MM.1S (cell line): ENCODE measurements around the gene C1orf198.

Experiments used
- DNase-seq: peaks from one replicate; pipeline ENCODE4 v3.0.0-alpha.2; 2015
- H2AFZ ChIP-seq: fragments of 300-600 bp; sonication (generic); 2 replicates; pipeline ENCODE4 v1.6.0; 2016; ENCODE audit warnings: antibody characterized with exemption, low read length
- H3F3A ChIP-seq: fragments of 300-600 bp; sonication (generic); 2 replicates; pipeline ENCODE4 v1.6.1; 2016; ENCODE audit warnings: mild to moderate bottlenecking, antibody characterized with exemption, low read length, moderate library complexity, mixed read lengths; ENCODE audit not compliant: insufficient read depth
- H3K27ac ChIP-seq: fragments of 300-600 bp; sonication (generic); 2 replicates; pipeline ENCODE4 v1.5.1; 2016; ENCODE audit warnings: mild to moderate bottlenecking, low read length
- H3K27me3 ChIP-seq: fragments of 300-600 bp; sonication (generic); replicated peaks from 2 replicates; pipeline ENCODE4 v1.6.0; 2016; ENCODE audit warnings: low read length; ENCODE audit not compliant: insufficient read depth
- H3K36me3 ChIP-seq: fragments of 300-600 bp; sonication (generic); replicated peaks from 2 replicates; pipeline ENCODE4 v1.6.1; 2016; ENCODE audit warnings: mild to moderate bottlenecking, low read length, mixed read lengths; ENCODE audit not compliant: insufficient read depth
- H3K4me1 ChIP-seq: fragments of 300-600 bp; sonication (generic); 2 replicates; pipeline ENCODE4 v1.6.1; 2016; ENCODE audit warnings: low read length, mixed read lengths
- H3K4me2 ChIP-seq: fragments of 300-600 bp; sonication (generic); 2 replicates; pipeline ENCODE4 v1.6.0; 2016; ENCODE audit warnings: low read depth, low read length
- H3K4me3 ChIP-seq: fragments of 300-600 bp; sonication (generic); 2 replicates; pipeline ENCODE4 v1.5.1; 2016; ENCODE audit warnings: low read length, mixed read lengths
- H3K79me2 ChIP-seq: fragments of 300-600 bp; sonication (generic); 2 replicates; pipeline ENCODE4 v1.6.1; 2016; ENCODE audit warnings: mixed run types, low read length, mixed read lengths
- H3K9ac ChIP-seq: fragments of 300-600 bp; sonication (generic); 2 replicates; pipeline ENCODE4 v1.6.1; 2016; ENCODE audit warnings: low read length, mixed read lengths
- H3K9me2 ChIP-seq: fragments of 300-600 bp; sonication (generic); replicated peaks from 2 replicates; pipeline ENCODE4 v1.6.1; 2016; ENCODE audit warnings: mild to moderate bottlenecking, low read length, mixed read lengths; ENCODE audit not compliant: insufficient read depth
- H3K9me3 ChIP-seq: fragments of 300-600 bp; sonication (generic); replicated peaks from 2 replicates; pipeline ENCODE4 v1.6.1; 2016; ENCODE audit warnings: mild to moderate bottlenecking, low read length, mixed read lengths; ENCODE audit not compliant: insufficient read depth
- H4K20me1 ChIP-seq: fragments of 300-600 bp; sonication (generic); 2 replicates; pipeline ENCODE4 v1.6.1; 2016; ENCODE audit warnings: mild to moderate bottlenecking, low read length, moderate library complexity, mixed read lengths; ENCODE audit not compliant: insufficient read depth
- CTCF ChIP-seq: fragments of 300-600 bp; sonication (generic); IDR thresholded peaks from 2 replicates; pipeline ENCODE4 v1.5.1; 2016; ENCODE audit warnings: antibody characterized with exemption, low read length, mixed read lengths
- EZH2 ChIP-seq: fragments of 300-600 bp; sonication (generic); optimal IDR thresholded peaks from 2 replicates; pipeline ENCODE3; 2017; ENCODE audit warnings: low read depth, mild to moderate bottlenecking, antibody characterized with exemption, low read length, mixed read lengths
- EZH2phosphoT487 ChIP-seq: fragments of 300-600 bp; sonication (generic); IDR thresholded peaks from 2 replicates; pipeline ENCODE4 v1.6.1; 2018; ENCODE audit warnings: antibody characterized with exemption, low read length

C1orf198 gene

GRCh38 chr1:230827801-230828200, 40.5 kb downstream of the C1orf198 start:
- Histone ChIP-seq H3K4me3 (no peak overlapping the region), H2AFZ (no peak overlapping the region), H3K9ac (no peak overlapping the region), H3K9me2 (no peaks in the 10 kb centered on the region), H3F3A (no peaks in the 10 kb centered on the region), H3K27ac (no peak overlapping the region), H4K20me1 (no peaks in the 10 kb centered on the region), H3K4me2 (no peak overlapping the region), H3K79me2 (no peaks in the 10 kb centered on the region), H3K9me3 (no peaks in the 10 kb centered on the region), H3K27me3 (no peaks in the 10 kb centered on the region), H3K4me1 (peaks cover 16% of the 10 kb centered on the region), H3K36me3 (no peaks in the 10 kb centered on the region)
- DNase-seq = no peak
- TF ChIP-seq CTCF (no peak), EZH2phosphoT487 (no peak), EZH2 (no peak)

GRCh38 chr1:230827081-230827681, 41.1 kb downstream of the C1orf198 start:
- Histone ChIP-seq H3K4me2 (no peak overlapping the region), H3K27me3 (no peaks in the 10 kb centered on the region), H3F3A (no peaks in the 10 kb centered on the region), H3K4me1 (peaks cover 16% of the 10 kb centered on the region), H4K20me1 (no peaks in the 10 kb centered on the region), H3K4me3 (no peak overlapping the region), H3K9ac (no peak overlapping the region), H3K9me3 (no peaks in the 10 kb centered on the region), H3K36me3 (no peaks in the 10 kb centered on the region), H3K27ac (no peak overlapping the region), H3K79me2 (no peaks in the 10 kb centered on the region), H3K9me2 (no peaks in the 10 kb centered on the region), H2AFZ (no peak overlapping the region)
- no peak for TF ChIP-seq CTCF
- TF ChIP-seq EZH2 = no peak
- no peak for TF ChIP-seq EZH2phosphoT487
- DNase-seq = no peak

GRCh38 chr1:230826166-230826875, 42.0 kb downstream of the C1orf198 start:
- Histone ChIP-seq H3K9ac (no peak overlapping the region), H3K79me2 (no peaks in the 10 kb centered on the region), H3K27ac (no peak overlapping the region), H3K36me3 (no peaks in the 10 kb centered on the region), H3K9me2 (no peaks in the 10 kb centered on the region), H2AFZ (no peak overlapping the region), H4K20me1 (no peaks in the 10 kb centered on the region), H3K4me1 (peaks cover 16% of the 10 kb centered on the region), H3K27me3 (no peaks in the 10 kb centered on the region), H3K4me3 (no peak overlapping the region), H3K9me3 (no peaks in the 10 kb centered on the region), H3F3A (no peaks in the 10 kb centered on the region), H3K4me2 (no peak overlapping the region)
- TF ChIP-seq CTCF = no peak
- no peak for TF ChIP-seq EZH2phosphoT487
- TF ChIP-seq EZH2 = no peak
- no peak for DNase-seq
